Gastrocnemius medialis (tissue), 4 donors: ENCODE results near the gene NRL. TPM values are rescaled to one million over a fixed set of nuclear protein-coding genes. Genes with fewer than 3 reads are reported as not detected.

Experiments used
- ATAC-seq, 2 donors: fragments of 150-250 bp; one replicate each; pipeline ENCODE4 v1.9.1; 2016
- DNase-seq, 2 donors: peaks; one replicate each; pipeline ENCODE4 v3.0.0-alpha.2; 2019
- H3K27ac ChIP-seq, 4 donors: fragments of 200-600 bp; sonication (generic); 1 replicate in 1 of 4; 2 replicates in 3 of 4; pipeline ENCODE4 v1.5.1; 2016 to 2018; ENCODE audit warnings: mild to moderate bottlenecking in 2 of 4, moderate library complexity in 1 of 4
- H3K27me3 ChIP-seq, 3 donors: fragments of 200-600 bp; sonication (generic) in 2 of 3; 1 replicate in 1 of 3; 2 replicates in 2 of 3; pipeline versions ENCODE4 v1.5.1 to v1.6.0; 2016 to 2019; ENCODE audit warnings: mild to moderate bottlenecking in 1 of 3, moderate library complexity in 1 of 3
- H3K36me3 ChIP-seq, 2 donors: fragments of 200-600 bp; sonication (generic) in 1 of 2; one replicate each; pipeline ENCODE4 v1.5.1; 2017 to 2018
- H3K4me1 ChIP-seq, 2 donors: fragments of 200-600 bp; sonication (generic) in 1 of 2; one replicate each; pipeline ENCODE4 v1.5.1; 2016 to 2017; ENCODE audit warnings: mild to moderate bottlenecking in 2 of 2
- H3K4me3 ChIP-seq, 4 donors: fragments of 200-600 bp; sonication (generic) in 3 of 4; 1 replicate in 1 of 4; 2 replicates in 3 of 4; pipeline ENCODE4 v1.5.1; 2016 to 2019; ENCODE audit warnings: mild to moderate bottlenecking in 2 of 4
- H3K9me3 ChIP-seq, 3 donors: fragments of 200-600 bp; sonication (generic) in 2 of 3; 1 replicate in 1 of 3; 2 replicates in 2 of 3; pipeline ENCODE4 v1.5.1; 2016 to 2019
- CTCF ChIP-seq, 5 experiments: fragments of 450-650 bp in 3 of 5; fragments of 200-600 bp in 2 of 5; sonication (generic) in 2 of 5; IDR thresholded peaks in 4 of 5; conservative IDR thresholded peaks in 1 of 5; 1 replicate in 4 of 5; 2 replicates in 1 of 5; pipeline ENCODE4 v1.5.1; 2016 to 2019; ENCODE audit warnings: antibody characterized with exemption in 5 of 5, mild to moderate bottlenecking in 3 of 5, moderate library complexity in 3 of 5
- POLR2A ChIP-seq, 2 donors: fragments of 450-650 bp; IDR thresholded peaks; one replicate each; pipeline ENCODE4 v1.6.1; 2017; ENCODE audit warnings: antibody characterized with exemption in 2 of 2, mild to moderate bottlenecking in 2 of 2, moderate library complexity in 2 of 2
- in situ Hi-C, 4 donors: fragments of 200-750 bp; cut with MboI; loops; one replicate each; pipeline versions ENCODE4 v1.15.0 to v1.8.0; 2017; ENCODE audit warnings: low sequenced_read_pairs in 4 of 4
- intact Hi-C: fragments of 100-400 bp; cut with DNase I; formaldehyde crosslinking; loops from one replicate; pipeline ENCODE4 v1.15.1; 2023; ENCODE audit warnings: low total_unique reads
- total RNA-seq, 4 donors: library from RNA; depleted of rRNA; stranded (reverse); fragments of >200 nt; gene quantifications; one replicate each; pipeline versions ENCODE4 v1.1.0 to v1.2.3, GENCODE V29; 2016

The NRL gene
- total RNA-seq = 1 to 10 TPM in 3 of 4 donors, under 1 TPM in 1; 0.82 to 4.5 (median 2.4) TPM

GRCh38 chr14:24114532-24115421 lies at the start of gene NRL, which contains the start of gene DCAF11:
Gene NRL, minus strand, starts transcription at chr14:24114949. Its CDS starts 32,101 bp downstream, at chr14:24082848.
Gene DCAF11, plus strand, starts transcription at chr14:24114777. Its CDS starts 818 bp downstream, at chr14:24115595.
- peak within 1 kb of the TSS; percentile 74 to 93 (median 78) for H3K4me3 ChIP-seq
- peak within 1 kb of the TSS; percentile 92 to 99 (median 98) for H3K27ac ChIP-seq
- no peaks in the 10 kb centered on the region for H3K9me3 ChIP-seq
- peak; percentile 99 for DNase-seq
- ATAC-seq = peak; percentile 87 to 89
- intact Hi-C loops = loop anchor here (1.0 to 2.0 kb wide), 6 partner anchors 17 to 813 kb away; partner anchors contain the start of genes IRF9, PCK2, RNF31 and SDR39U1
- H3K27me3 ChIP-seq = no peaks in the 10 kb centered on the region
- peaks cover 16 to 19% of the 10 kb centered on the region in 2 donors for H3K4me1 ChIP-seq
- in situ Hi-C loops = no loop called here
- peaks cover 0 to 26% of the 10 kb centered on the region in 2 donors for H3K36me3 ChIP-seq
- TF ChIP-seq POLR2A (IDR thresholded peaks at IDR 0.05) = peak in 1 of 2 donors; percentile 28
- peak in 1 of 5 experiments; percentile 32 for TF ChIP-seq CTCF (IDR thresholded peaks at IDR 0.05 in 4 of 5, conservative IDR thresholded peaks at IDR 0.05 in 1 of 5)

- TF ChIP-seq POLR2A (IDR thresholded peaks at IDR 0.05) = no peak
- no peak for TF ChIP-seq CTCF (IDR thresholded peaks at IDR 0.05 in 4 of 5, conservative IDR thresholded peaks at IDR 0.05 in 1 of 5)
- in situ Hi-C loops = loop anchor here in 1 of 4 donors (5.0 kb wide), 1 partner anchor 105 kb away; no protein-coding TSS in a partner anchor
- Histone ChIP-seq H3K27me3 (no peaks in the 10 kb centered on the region), H3K4me1 (peaks cover 23 to 30% of the 10 kb centered on the region in 2 donors), H3K4me3 (peak overlapping the region; percentile 63 to 70 (median 66)), H3K27ac (peak overlapping the region; percentile 85 to 90 (median 89)), H3K9me3 (no peaks in the 10 kb centered on the region), H3K36me3 (peaks cover 0 to 68% of the 10 kb centered on the region in 2 donors)
- intact Hi-C loops = loop anchor here (10.0 kb wide), 1 partner anchor 133 kb away; the partner anchor contains the start of genes DHRS1 and NOP9
- no peak for ATAC-seq
- no peak for DNase-seq
Measured at GRCh38 chr14:24162093-24162492, 47.3 kb upstream of the NRL start.

DNA sequence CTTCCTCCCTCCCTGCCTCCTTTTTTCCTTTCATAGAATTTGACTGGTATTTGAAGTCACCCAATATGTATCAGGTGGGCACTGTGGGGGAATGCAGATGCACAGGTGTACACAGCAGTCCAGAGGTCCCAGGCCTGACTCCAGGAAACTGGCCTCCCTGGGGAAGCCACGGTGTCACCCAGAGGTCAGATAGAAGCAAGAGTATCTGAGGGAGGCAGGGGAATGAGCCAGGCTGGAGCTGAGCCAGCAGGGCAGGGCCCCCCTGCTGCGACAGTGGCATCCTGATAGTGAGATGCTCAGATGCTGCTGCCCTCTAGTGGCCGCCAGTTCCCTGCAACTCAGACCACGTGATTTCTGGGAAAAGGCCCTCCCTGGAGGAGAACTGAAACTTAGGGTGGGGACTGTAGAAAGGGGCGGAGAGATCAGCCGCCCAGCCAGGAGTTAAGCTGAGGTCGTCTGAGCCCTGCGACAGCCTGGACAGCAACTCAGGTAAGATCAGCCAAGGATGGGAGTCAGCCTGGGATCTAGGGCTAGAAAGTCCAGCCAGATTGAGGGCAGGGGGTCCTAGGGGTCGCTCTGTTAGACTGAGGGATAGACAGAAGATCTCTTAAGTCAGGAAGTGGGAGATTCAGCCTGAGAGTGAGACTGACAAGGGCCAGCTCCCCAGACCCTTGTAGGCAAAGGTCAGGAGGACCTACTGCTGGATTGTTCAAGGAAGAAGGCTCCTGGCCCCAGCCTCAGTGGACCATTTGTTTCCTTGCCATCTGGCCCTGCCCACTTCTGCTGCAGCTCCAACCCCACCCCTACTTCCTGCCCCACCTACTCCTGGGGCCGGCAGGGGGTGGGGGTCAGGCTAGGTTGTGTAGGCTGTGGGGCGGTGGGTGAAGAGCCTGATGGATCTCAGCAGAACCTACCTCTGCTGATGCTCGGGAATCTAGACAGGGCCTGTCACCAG lies 46.4 kb upstream of the NRL start, which contains the start of gene IRF9:
TSS of gene IRF9 (plus strand) at position 416 of the 955 bp plus-strand sequence. CDS start 880 bp downstream, outside the sequence.
- Histone ChIP-seq H3K9me3 (no peaks in the 10 kb centered on the region), H3K27me3 (no peaks in the 10 kb centered on the region), H3K27ac (peak within 1 kb of the TSS; percentile 85 to 90 (median 89)), H3K4me3 (peak within 1 kb of the TSS; percentile 63 to 70 (median 66)), H3K4me1 (peaks cover 23 to 30% of the 10 kb centered on the region in 2 donors), H3K36me3 (peaks cover 0 to 74% of the 10 kb centered on the region in 2 donors)
- peak; percentile 84 to 94 for DNase-seq
- ATAC-seq = peak; percentile 96 to 97
- peak; percentile 90 to 95 (median 94) for TF ChIP-seq CTCF (IDR thresholded peaks at IDR 0.05 in 4 of 5, conservative IDR thresholded peaks at IDR 0.05 in 1 of 5)
- peak; percentile 14 to 49 for TF ChIP-seq POLR2A (IDR thresholded peaks at IDR 0.05)
- in situ Hi-C loops = loop anchor here in 1 of 4 donors (5.0 kb wide), 1 partner anchor 104 kb away; no protein-coding TSS in a partner anchor
- intact Hi-C loops = loop anchor here (1.0 to 10.0 kb wide), 6 partner anchors 14 to 134 kb away; partner anchors contain the start of genes DCAF11, DHRS1, IPO4 and NOP9

DNA sequence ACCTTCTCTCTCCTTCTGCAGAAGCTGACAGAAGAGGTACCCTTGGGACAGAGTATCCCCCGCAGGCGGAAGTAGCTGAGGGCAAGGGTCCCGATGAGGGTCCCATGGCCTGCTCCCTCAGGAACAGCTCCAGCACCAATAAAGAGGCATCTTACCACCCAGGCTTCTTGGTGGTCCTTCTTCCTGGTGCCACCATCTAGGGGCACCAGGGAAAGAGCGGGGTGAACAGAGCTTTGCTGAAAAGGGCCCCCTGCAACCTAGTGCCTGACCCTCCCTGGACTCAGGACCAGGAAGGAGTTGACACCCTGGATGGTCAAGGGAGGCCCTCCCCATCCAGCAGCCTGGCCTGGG lies 45.7 kb upstream of the NRL start:
- H3K4me1 ChIP-seq = peaks cover 23 to 30% of the 10 kb centered on the region in 2 donors
- in situ Hi-C loops (loop anchor here in 1 of 4 donors (5.0 kb wide), 1 partner anchor 103 kb away; no protein-coding TSS in a partner anchor), intact Hi-C loops (loop anchor here (2.0 to 10.0 kb wide), 4 partner anchors 46 to 134 kb away; partner anchors contain the start of genes DCAF11, DHRS1, NOP9 and NRL)
- no peak for DNase-seq
- H3K9me3 ChIP-seq = no peaks in the 10 kb centered on the region
- H3K4me3 ChIP-seq = no peak overlapping the region
- no peaks in the 10 kb centered on the region for H3K27me3 ChIP-seq
- ATAC-seq = no peak
- TF ChIP-seq CTCF (IDR thresholded peaks at IDR 0.05 in 4 of 5, conservative IDR thresholded peaks at IDR 0.05 in 1 of 5) (no peak), POLR2A (IDR thresholded peaks at IDR 0.05) (no peak)
- peak overlapping the region; percentile 85 to 90 (median 89) for H3K27ac ChIP-seq
- peaks cover 0 to 74% of the 10 kb centered on the region in 2 donors for H3K36me3 ChIP-seq
